Astrocyte (in vitro differentiated cells and primary cell): ENCODE measurements around the gene THOC2. TPM values are rescaled to one million over a fixed set of nuclear protein-coding genes. Genes with fewer than 3 reads are reported as not detected.
"Not testable (repeated sequence)": the region's sequence is repeated elsewhere in the genome, so short reads cannot be mapped to it uniquely, and the experiment has no call there.

Source experiments
- DNase-seq: peaks from one replicate; pipeline ENCODE4 v3.0.0-alpha.2; 2010; ENCODE audit warnings: low read depth
- FAIRE-seq: peaks from 2 replicates; lab custom pipeline; 2011; peaks lifted over from hg19 to GRCh38; lab: Jason Lieb, UNC
- H2AFZ ChIP-seq: 2 replicates; pipeline ENCODE4 v1.6.0; 2012; ENCODE audit warnings: low read depth, low read length, inconsistent platforms
- H3K27ac ChIP-seq: 2 replicates; pipeline ENCODE4 v1.5.1; 2011; ENCODE audit warnings: low read depth, low read length, inconsistent platforms
- H3K27me3 ChIP-seq: 2 replicates; pipeline ENCODE4 v1.6.0; 2011; ENCODE audit warnings: low read length, inconsistent platforms; ENCODE audit not compliant: insufficient read depth
- H3K36me3 ChIP-seq: 2 replicates; pipeline ENCODE4 v1.5.1; 2011; ENCODE audit warnings: low read length, inconsistent platforms; ENCODE audit not compliant: insufficient read depth
- H3K4me1 ChIP-seq: 2 replicates; pipeline ENCODE4 v1.5.1; 2011; ENCODE audit warnings: low read length, inconsistent platforms; ENCODE audit not compliant: insufficient read depth
- H3K4me2 ChIP-seq: 2 replicates; pipeline ENCODE4 v1.6.0; 2012; ENCODE audit warnings: low read length, inconsistent platforms
- H3K4me3 ChIP-seq: 2 replicates; pipeline ENCODE4 v1.5.1; 2011; ENCODE audit warnings: low read depth, mild to moderate bottlenecking, low read length, inconsistent platforms; ENCODE audit not compliant: insufficient read depth
- H3K79me2 ChIP-seq: 2 replicates; pipeline ENCODE4 v1.6.0; 2012; ENCODE audit warnings: mild to moderate bottlenecking, low read length, inconsistent platforms; ENCODE audit not compliant: insufficient read depth
- H3K9ac ChIP-seq: 2 replicates; pipeline ENCODE4 v1.6.0; 2012; ENCODE audit warnings: mild to moderate bottlenecking, low read length, inconsistent platforms
- H3K9me3 ChIP-seq: 2 replicates; pipeline ENCODE4 v1.5.1; 2012; ENCODE audit warnings: low read depth, mild to moderate bottlenecking, low read length, inconsistent platforms; ENCODE audit not compliant: insufficient read depth
- H4K20me1 ChIP-seq: 2 replicates; pipeline ENCODE4 v1.6.0; 2012; ENCODE audit warnings: low read length, inconsistent platforms; ENCODE audit not compliant: insufficient read depth
- H3K27ac Mint-ChIP-seq: one replicate; pipeline ENCODE4 v1.8.0; 2021; ENCODE audit warnings: mild to moderate bottlenecking, mixed read lengths; ENCODE audit not compliant: unreplicated experiment
- H3K27me3 Mint-ChIP-seq: one replicate; pipeline ENCODE4 v1.8.0; 2021; ENCODE audit warnings: low read depth, mixed read lengths; ENCODE audit not compliant: unreplicated experiment
- H3K36me3 Mint-ChIP-seq: one replicate; pipeline ENCODE4 v1.8.0; 2021; ENCODE audit warnings: low read depth, mixed read lengths; ENCODE audit not compliant: unreplicated experiment
- H3K4me1 Mint-ChIP-seq: one replicate; pipeline ENCODE4 v1.8.0; 2021; ENCODE audit warnings: low read depth, mixed read lengths; ENCODE audit not compliant: unreplicated experiment
- H3K4me3 Mint-ChIP-seq: one replicate; pipeline ENCODE4 v1.8.0; 2021; ENCODE audit warnings: mild to moderate bottlenecking, moderate library complexity, mixed read lengths; ENCODE audit not compliant: unreplicated experiment
- H3K9me3 Mint-ChIP-seq: one replicate; pipeline ENCODE4 v1.8.0; 2021; ENCODE audit warnings: mild to moderate bottlenecking, mixed read lengths; ENCODE audit not compliant: unreplicated experiment
- CTCF ChIP-seq: IDR thresholded peaks from 2 replicates; pipeline ENCODE4 v1.5.1; 2011; ENCODE audit warnings: low read depth, mild to moderate bottlenecking, inconsistent platforms, low read length, moderate library complexity; ENCODE audit not compliant: insufficient read depth
- EZH2 ChIP-seq: IDR thresholded peaks from 2 replicates; pipeline ENCODE4 v1.6.1; 2012; ENCODE audit warnings: mild to moderate bottlenecking, low read length, inconsistent platforms; ENCODE audit not compliant: insufficient read depth
- total RNA-seq: library from RNA; stranded (reverse); gene quantifications from 2 replicates; pipeline ENCODE4 v1.2.1, GENCODE V29; 2021

The THOC2 gene
- total RNA-seq, 1 donor from 2014 or later: 64.8 TPM

- no peak overlapping the region for H3K9ac ChIP-seq
- Mint-ChIP-seq H3K4me3 (no peak overlapping the region), H3K27me3 (no peaks in the 10 kb centered on the region), H3K36me3 (peaks cover 2% of the 10 kb centered on the region), H3K9me3 (no peaks in the 10 kb centered on the region), H3K27ac (no peak overlapping the region), H3K4me1 (no peaks in the 10 kb centered on the region)
- H3K27ac ChIP-seq: no peak overlapping the region
- H2AFZ ChIP-seq: no peak overlapping the region
- H3K4me3 ChIP-seq: no peak overlapping the region
- TF ChIP-seq EZH2 (no peak), CTCF (no peak)
- no peaks in the 10 kb centered on the region for H3K4me1 ChIP-seq
- no peaks in the 10 kb centered on the region for H3K27me3 ChIP-seq
- H4K20me1 ChIP-seq: peaks cover 39% of the 10 kb centered on the region
- no peaks in the 10 kb centered on the region for H3K9me3 ChIP-seq
- H3K4me2 ChIP-seq: no peak overlapping the region
- FAIRE-seq (peak; percentile 13), DNase-seq (no peak)
- peaks cover 2% of the 10 kb centered on the region for H3K36me3 ChIP-seq
- peaks cover 98% of the 10 kb centered on the region for H3K79me2 ChIP-seq
Measured at GRCh38 chrX:123720486-123720885, 12.4 kb downstream of the THOC2 start.

DNA sequence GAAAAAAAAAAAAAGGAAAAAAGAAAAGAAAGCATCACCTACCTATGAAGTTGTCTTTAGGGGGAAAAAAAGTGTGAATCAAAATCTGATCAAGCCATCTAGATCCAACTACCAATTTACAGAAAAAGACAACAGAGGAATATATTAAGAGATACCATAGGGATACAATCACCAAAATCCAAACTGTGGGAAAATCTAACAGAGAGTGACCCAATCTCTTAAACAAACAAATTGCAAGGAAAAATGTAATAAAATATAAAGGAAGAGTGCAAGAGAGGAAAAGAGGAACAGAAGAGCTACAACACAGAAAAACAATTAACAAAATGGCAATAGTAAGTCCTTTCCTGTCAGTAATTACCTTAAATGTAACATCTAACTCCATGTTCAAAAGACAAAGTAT, 19.0 kb downstream of the THOC2 start:
- Mint-ChIP-seq H3K27ac (peak overlapping the region; percentile 81), H3K4me1 (peaks cover 5% of the 10 kb centered on the region), H3K4me3 (no peak overlapping the region), H3K36me3 (no peaks in the 10 kb centered on the region), H3K9me3 (no peaks in the 10 kb centered on the region), H3K27me3 (no peaks in the 10 kb centered on the region)
- no peak for FAIRE-seq
- DNase-seq: no peak
- H3K4me1 ChIP-seq: no peaks in the 10 kb centered on the region
- peaks cover 31% of the 10 kb centered on the region for H4K20me1 ChIP-seq
- no peaks in the 10 kb centered on the region for H3K27me3 ChIP-seq
- no peak overlapping the region for H3K4me2 ChIP-seq
- no peak overlapping the region for H3K4me3 ChIP-seq
- peaks cover 80% of the 10 kb centered on the region for H3K79me2 ChIP-seq
- H3K9me3 ChIP-seq: no peaks in the 10 kb centered on the region
- no peak overlapping the region for H3K9ac ChIP-seq
- TF ChIP-seq CTCF (no peak), EZH2 (no peak)
- peak overlapping the region; percentile 33 for H3K27ac ChIP-seq
- H3K36me3 ChIP-seq: no peaks in the 10 kb centered on the region
- H2AFZ ChIP-seq: no peak overlapping the region

GRCh38 chrX:123713434-123713833, 19.4 kb downstream of the THOC2 start:
- H3K4me1 ChIP-seq: no peaks in the 10 kb centered on the region
- Mint-ChIP-seq H3K27ac (peak overlapping the region; percentile 81), H3K36me3 (no peaks in the 10 kb centered on the region), H3K4me1 (peaks cover 5% of the 10 kb centered on the region), H3K9me3 (no peaks in the 10 kb centered on the region), H3K27me3 (no peaks in the 10 kb centered on the region), H3K4me3 (no peak overlapping the region)
- H3K9ac ChIP-seq: no peak overlapping the region
- H3K27me3 ChIP-seq: no peaks in the 10 kb centered on the region
- no peak overlapping the region for H3K4me2 ChIP-seq
- H3K4me3 ChIP-seq: no peak overlapping the region
- H3K36me3 ChIP-seq: no peaks in the 10 kb centered on the region
- H3K9me3 ChIP-seq: no peaks in the 10 kb centered on the region
- H2AFZ ChIP-seq: no peak overlapping the region
- no peak for DNase-seq
- no peak for FAIRE-seq
- TF ChIP-seq EZH2: no peak
- TF ChIP-seq CTCF: no peak
- peaks cover 28% of the 10 kb centered on the region for H4K20me1 ChIP-seq
- H3K79me2 ChIP-seq: peaks cover 78% of the 10 kb centered on the region
- peak overlapping the region; percentile 33 for H3K27ac ChIP-seq

GRCh38 chrX:123711201-123711600, 21.7 kb downstream of the THOC2 start:
- not testable (repeated sequence) for H3K36me3 Mint-ChIP-seq, DNase-seq, H3K9me3 ChIP-seq, H3K9ac ChIP-seq, H3K4me1 Mint-ChIP-seq, H3K36me3 ChIP-seq, H3K4me3 Mint-ChIP-seq, H3K27me3 Mint-ChIP-seq, H3K27ac Mint-ChIP-seq, H3K4me2 ChIP-seq, H3K4me3 ChIP-seq, H3K27ac ChIP-seq, H3K9me3 Mint-ChIP-seq, H3K4me1 ChIP-seq, FAIRE-seq, H2AFZ ChIP-seq, H3K27me3 ChIP-seq
- Histone ChIP-seq H4K20me1 (peaks cover 21% of the 10 kb centered on the region), H3K79me2 (peaks cover 70% of the 10 kb centered on the region)
